ENCODE results near the gene AKAP13. TPM values are rescaled to one million over a fixed set of nuclear protein-coding genes. Genes with fewer than 3 reads are reported as not detected.
A peak's percentile ranks its signal among the peaks of the same experiment; 100 is the strongest.

Gene AKAP13
- total RNA-seq, 2 donors from 2014 or later: 228 to 273 TPM

DNA sequence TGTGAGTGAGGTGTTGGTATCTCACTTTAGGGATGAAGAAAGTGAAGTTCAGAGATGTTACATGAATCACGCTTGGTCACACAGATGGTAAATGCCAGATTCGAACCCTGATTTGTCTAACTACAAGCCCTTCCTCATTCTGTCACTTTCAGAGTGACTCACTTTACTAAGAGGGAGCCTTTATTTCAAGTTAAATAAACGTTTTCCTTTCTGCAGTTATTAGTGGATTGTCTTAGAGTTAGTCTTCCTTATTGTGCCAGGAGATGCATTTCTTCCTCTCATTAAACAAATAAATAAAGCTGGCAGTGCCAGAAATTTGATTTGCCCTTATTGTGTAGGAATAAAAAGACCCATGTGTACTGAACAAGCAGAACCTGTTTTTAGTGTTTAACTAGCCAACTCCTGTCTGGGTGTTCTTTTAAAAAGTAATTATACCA is 162.5 kb downstream of the AKAP13 start:
- no peak overlapping the region for H3K27ac ChIP-seq
- no peak overlapping the region for H3K4me3 ChIP-seq
- peaks cover 15 to 43% of the 10 kb centered on the region in 2 donors for H3K4me1 ChIP-seq (ENCODE audit: control insufficient read depth in 1 of 2, low read depth in 2 of 2)
- ATAC-seq (ENCODE audit: insufficient number of reproducible peaks, low FRiP score, low read depth) (no peak), DNase-seq (ENCODE audit: low spot score) (no peak)
- no peaks in the 10 kb centered on the region for H3K9me3 ChIP-seq
- H3K36me3 ChIP-seq: no peaks in the 10 kb centered on the region
- H3K27me3 ChIP-seq (replicated peaks; ENCODE audit: insufficient read depth): no peaks in the 10 kb centered on the region
- TF ChIP-seq, protein P1, sequence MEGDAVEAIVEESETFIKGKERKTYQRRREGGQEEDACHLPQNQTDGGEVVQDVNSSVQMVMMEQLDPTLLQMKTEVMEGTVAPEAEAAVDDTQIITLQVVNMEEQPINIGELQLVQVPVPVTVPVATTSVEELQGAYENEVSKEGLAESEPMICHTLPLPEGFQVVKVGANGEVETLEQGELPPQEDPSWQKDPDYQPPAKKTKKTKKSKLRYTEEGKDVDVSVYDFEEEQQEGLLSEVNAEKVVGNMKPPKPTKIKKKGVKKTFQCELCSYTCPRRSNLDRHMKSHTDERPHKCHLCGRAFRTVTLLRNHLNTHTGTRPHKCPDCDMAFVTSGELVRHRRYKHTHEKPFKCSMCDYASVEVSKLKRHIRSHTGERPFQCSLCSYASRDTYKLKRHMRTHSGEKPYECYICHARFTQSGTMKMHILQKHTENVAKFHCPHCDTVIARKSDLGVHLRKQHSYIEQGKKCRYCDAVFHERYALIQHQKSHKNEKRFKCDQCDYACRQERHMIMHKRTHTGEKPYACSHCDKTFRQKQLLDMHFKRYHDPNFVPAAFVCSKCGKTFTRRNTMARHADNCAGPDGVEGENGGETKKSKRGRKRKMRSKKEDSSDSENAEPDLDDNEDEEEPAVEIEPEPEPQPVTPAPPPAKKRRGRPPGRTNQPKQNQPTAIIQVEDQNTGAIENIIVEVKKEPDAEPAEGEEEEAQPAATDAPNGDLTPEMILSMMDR (IDR thresholded peaks at IDR 0.05): no peak

DNA sequence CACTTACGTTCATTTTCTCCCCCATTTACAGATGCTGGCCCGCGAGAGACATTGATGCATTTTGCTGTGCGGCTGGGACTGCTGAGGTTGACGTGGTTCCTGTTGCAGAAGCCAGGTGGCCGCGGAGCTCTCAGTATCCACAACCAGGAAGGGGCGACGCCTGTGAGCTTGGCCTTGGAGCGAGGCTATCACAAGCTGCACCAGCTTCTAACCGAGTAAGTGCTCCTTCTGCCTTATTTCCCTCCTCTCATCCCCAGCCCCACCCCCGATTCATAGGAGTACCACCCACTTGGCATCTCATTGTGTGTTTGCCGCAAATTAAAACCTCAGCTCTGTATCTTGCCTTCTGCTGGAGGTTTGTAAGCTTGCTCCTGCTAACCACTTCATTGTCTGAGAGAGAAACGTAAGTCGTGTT is 163.3 kb downstream of the AKAP13 start:
- no peak for DNase-seq (ENCODE audit: low spot score)
- Histone ChIP-seq H3K4me3 (peak overlapping the region; percentile 10), H3K4me1 (ENCODE audit: control insufficient read depth in 1 of 2, low read depth in 2 of 2) (peaks cover 15 to 47% of the 10 kb centered on the region in 2 donors), H3K27ac (peak overlapping the region in 1 of 2 donors; percentile 22), H3K36me3 (no peaks in the 10 kb centered on the region), H3K9me3 (no peaks in the 10 kb centered on the region), H3K27me3 (replicated peaks; ENCODE audit: insufficient read depth) (no peaks in the 10 kb centered on the region)
- ATAC-seq (ENCODE audit: insufficient number of reproducible peaks, low FRiP score, low read depth): no peak
- TF ChIP-seq, protein P1 (IDR thresholded peaks at IDR 0.05): no peak

DNA sequence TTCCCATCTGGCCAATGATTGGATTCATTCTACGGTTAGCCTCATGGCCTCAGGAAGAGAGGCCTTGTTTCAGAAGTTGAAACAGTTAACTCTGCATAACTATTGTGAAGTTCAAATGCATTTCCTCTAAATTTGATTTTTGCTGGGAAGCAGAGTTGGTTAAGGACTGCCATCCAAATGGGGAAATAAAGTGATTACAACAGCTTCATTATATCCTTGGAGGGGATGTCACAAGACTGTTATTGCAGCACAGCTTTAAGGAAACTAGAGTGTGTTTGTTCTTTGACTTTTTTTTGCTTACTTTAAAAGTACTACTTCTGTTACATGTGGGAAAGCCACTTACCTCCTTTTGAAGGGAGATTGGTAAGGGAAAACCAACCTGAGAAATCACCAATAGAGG is 164.8 kb downstream of the AKAP13 start:
- Histone ChIP-seq H3K27ac (peak overlapping the region; percentile 31), H3K9me3 (no peaks in the 10 kb centered on the region), H3K4me3 (no peak overlapping the region), H3K4me1 (ENCODE audit: control insufficient read depth in 1 of 2, low read depth in 2 of 2) (peaks cover 15 to 56% of the 10 kb centered on the region in 2 donors), H3K27me3 (replicated peaks; ENCODE audit: insufficient read depth) (no peaks in the 10 kb centered on the region), H3K36me3 (no peaks in the 10 kb centered on the region)
- TF ChIP-seq, protein P1 (IDR thresholded peaks at IDR 0.05): no peak
- peak; percentile 70 for ATAC-seq (ENCODE audit: insufficient number of reproducible peaks, low FRiP score, low read depth)
- no peak for DNase-seq (ENCODE audit: low spot score)

DNA sequence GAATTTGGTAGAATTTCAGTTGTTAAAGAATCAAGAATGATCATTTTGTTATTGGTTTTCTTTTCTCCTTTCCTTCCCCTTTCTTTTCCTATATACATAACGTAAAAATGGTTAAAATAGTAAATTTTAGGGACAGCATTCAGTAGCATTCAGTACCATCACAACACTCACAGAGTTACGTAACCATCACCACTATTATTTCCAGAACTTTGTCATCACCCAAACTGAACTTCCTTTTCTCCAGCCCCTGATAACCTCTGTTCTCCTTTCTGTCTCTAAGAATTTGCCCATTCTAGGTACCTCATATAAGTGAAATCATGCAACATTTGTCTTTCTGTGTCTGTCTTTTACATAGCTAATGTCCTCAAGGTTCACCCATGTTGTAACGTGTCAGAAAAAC is 165.3 kb downstream of the AKAP13 start:
- ATAC-seq (ENCODE audit: insufficient number of reproducible peaks, low FRiP score, low read depth) (no peak), DNase-seq (ENCODE audit: low spot score) (no peak)
- H3K36me3 ChIP-seq: no peaks in the 10 kb centered on the region
- no peak overlapping the region for H3K4me3 ChIP-seq
- no peaks in the 10 kb centered on the region for H3K27me3 ChIP-seq (replicated peaks; ENCODE audit: insufficient read depth)
- peak overlapping the region; percentile 31 for H3K27ac ChIP-seq
- TF ChIP-seq, protein P1 (IDR thresholded peaks at IDR 0.05): no peak
- no peaks in the 10 kb centered on the region for H3K9me3 ChIP-seq
- H3K4me1 ChIP-seq (ENCODE audit: control insufficient read depth in 1 of 2, low read depth in 2 of 2): peaks cover 15 to 56% of the 10 kb centered on the region in 2 donors

DNA sequence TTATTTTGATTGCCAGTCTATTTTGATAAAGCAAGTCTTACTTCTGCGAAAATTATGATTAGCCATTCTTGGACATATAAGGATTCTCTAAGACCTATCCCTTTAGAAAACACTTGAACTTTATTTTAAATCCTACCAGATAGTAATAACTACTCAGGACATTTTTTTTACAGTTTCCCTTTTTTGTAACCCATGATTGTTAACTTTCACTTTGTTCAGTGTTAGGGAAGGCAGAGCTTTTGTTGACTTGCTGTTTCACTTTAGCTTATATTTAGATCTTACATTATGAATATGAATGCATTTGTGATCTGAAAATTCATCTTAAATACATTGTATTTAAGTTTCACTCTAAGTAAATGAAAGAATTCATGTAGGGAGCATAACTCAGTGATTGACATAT is 167.0 kb downstream of the AKAP13 start:
- Histone ChIP-seq H3K4me1 (ENCODE audit: control insufficient read depth in 1 of 2, low read depth in 2 of 2) (peaks cover 15 to 56% of the 10 kb centered on the region in 2 donors), H3K4me3 (no peak overlapping the region), H3K27me3 (replicated peaks; ENCODE audit: insufficient read depth) (no peaks in the 10 kb centered on the region), H3K36me3 (no peaks in the 10 kb centered on the region), H3K9me3 (no peaks in the 10 kb centered on the region), H3K27ac (no peak overlapping the region)
- DNase-seq (ENCODE audit: low spot score) (no peak), ATAC-seq (ENCODE audit: insufficient number of reproducible peaks, low FRiP score, low read depth) (no peak)
- TF ChIP-seq, protein P1 (IDR thresholded peaks at IDR 0.05): no peak

Data from thoracic aorta (tissue), 2 donors.